Activated CD4-positive, CD25-positive, alpha-beta regulatory T cell treated with anti-CD3 and anti-CD28 coated beads, Interleukin-2, amount 50 U/mL, for 16 hours (primary cell): ENCODE results near the gene COMMD10.
"Not testable (repeated sequence)": the region's sequence is repeated elsewhere in the genome, so short reads cannot be mapped to it uniquely, and the experiment has no call there.

ENCODE experiments used
- DNase-seq: peaks from one replicate; pipeline ENCODE4 v3.0.0-alpha.2; 2020; ENCODE audit warnings: low read depth, low spot score

The COMMD10 gene

DNA sequence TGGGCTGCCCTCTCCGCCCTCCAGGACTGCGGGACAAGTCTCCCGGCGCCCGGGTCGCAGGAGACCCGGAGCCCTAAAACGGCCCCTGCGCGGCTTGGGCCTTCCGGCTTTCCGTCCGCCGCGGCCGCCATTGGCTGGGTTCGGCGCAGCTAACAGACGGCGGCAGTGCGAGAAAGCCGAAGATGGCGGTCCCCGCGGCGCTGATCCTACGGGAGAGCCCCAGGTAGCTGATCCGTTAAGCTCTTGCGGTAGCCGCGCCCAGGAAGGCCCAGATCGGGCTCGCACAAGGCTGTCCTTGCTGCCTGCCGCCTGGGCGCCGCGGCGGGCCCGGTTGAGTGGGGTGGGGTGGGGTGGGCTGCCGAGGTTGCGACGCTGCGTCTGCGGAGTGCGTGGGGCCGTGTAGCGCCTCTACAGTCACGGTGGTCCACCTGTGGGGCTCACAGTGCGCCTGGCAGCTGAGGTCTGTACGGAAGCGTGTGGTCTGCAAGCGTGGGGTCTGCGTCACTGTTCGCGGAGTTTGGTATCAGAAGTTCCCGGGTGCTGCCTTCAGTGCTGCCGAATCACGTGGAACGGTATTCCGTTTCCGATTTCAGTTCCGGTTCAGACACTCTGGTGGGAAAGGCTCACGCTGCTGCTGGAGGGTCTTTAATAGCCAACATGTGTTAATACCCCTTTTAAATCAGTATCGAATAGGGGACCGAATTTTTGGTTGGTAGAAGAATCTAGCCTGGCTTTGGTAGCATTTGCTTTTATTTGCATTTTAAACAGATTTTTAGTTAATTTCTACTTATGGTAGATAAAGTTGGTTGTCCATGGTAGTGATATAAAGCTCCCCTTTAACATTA lies at the start of gene COMMD10:
COMMD10 (plus strand) TSS at position 155 of the 845 bp plus-strand sequence.
- DNase-seq = peak; percentile 51

- DNase-seq = no peak
Measured at GRCh38 chr5:116035123-116035522, 49.7 kb upstream of the COMMD10 start.

DNA sequence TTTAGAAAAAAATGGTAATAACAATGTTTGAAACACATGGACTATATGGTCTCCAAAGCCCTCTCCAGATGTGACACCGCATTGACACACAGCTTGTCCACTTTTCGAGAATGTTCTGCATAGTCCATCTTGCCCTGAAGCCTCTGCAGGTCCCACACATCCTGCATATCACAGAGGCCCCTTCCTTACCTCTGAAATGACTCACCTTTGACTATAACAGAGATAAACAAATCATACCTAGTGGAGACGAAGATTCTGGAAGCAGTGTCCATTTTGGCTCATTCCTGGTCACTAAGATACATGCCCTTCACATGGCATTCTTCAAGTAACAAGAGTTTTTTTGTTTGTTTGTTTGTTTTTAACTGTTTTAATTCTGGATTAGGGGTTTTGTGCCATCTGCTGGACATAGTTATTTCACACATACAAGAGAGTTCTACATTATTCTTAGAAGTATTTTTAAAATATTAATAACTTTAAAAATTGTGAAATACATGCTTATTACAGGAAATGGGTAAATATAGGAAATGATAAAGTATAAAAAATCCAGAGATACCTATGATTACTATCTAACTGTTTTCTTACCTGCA lies 47.5 kb upstream of the COMMD10 start:
- no peak for DNase-seq

DNA sequence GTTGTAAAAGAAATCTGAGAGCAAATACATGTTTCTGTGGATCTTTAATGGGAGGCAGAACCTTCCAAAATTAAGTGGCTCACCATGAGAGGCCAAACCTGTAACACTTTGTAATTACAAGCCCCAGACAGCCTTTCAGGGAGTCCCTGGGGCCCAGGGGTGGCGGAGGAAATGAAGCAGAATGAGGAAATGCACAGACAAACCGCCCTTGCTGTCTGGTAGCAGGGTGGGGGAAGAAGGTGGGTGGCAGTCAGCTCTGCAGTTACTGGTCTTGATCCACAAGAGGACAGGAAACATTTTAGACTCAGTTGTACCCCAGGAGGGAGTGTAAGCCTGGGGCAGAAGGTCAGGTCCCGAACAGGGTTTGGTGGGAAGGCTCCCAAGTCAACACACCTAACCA lies 46.0 kb upstream of the COMMD10 start:
- no peak for DNase-seq

DNA sequence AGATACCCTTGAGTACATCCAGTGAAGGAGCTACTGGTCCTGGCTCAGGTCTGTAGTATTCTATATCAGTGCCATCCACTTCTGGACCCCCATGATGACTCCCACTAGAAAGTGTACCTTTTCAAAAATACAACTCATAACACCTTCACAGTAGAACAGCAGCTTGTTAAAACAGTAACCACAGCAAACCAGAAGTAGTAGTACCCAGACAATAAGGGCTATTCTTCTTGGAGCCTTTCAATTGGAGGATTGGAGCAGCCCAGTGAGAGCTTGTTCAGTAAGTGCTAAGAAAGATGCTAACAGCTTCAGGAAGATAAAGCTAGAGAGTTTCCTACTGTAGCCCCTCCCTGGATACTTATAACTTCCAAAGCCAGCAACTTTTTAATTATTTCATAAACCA lies 42.5 kb upstream of the COMMD10 start:
- no peak for DNase-seq

- no peak for DNase-seq
Measured at GRCh38 chr5:116044073-116044472, 40.8 kb upstream of the COMMD10 start.

- DNase-seq = no peak
Measured at GRCh38 chr5:116045821-116046220, 39.0 kb upstream of the COMMD10 start.

GRCh38 chr5:116046261-116046660 lies 38.6 kb upstream of the COMMD10 start:
- no peak for DNase-seq

DNA sequence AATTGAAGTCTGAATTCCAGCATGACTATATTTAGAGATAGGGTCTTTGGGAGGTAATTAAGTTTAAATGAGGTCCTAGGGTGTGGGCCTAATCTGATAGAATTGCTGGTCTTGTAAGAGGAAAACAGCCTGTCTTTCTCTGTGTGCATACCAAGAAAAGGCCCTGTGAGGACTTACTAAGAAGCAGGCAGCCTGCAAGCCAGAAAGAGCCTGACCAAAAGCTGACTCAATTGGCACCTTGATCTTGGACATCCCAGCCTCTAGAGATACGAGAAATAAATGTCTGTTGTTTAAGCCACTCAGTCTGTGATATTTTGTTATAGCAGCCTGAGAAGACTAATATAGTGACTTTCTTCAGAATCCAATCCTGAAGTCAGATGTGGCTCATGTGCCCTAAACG lies 38.0 kb upstream of the COMMD10 start:
- DNase-seq = no peak

DNA sequence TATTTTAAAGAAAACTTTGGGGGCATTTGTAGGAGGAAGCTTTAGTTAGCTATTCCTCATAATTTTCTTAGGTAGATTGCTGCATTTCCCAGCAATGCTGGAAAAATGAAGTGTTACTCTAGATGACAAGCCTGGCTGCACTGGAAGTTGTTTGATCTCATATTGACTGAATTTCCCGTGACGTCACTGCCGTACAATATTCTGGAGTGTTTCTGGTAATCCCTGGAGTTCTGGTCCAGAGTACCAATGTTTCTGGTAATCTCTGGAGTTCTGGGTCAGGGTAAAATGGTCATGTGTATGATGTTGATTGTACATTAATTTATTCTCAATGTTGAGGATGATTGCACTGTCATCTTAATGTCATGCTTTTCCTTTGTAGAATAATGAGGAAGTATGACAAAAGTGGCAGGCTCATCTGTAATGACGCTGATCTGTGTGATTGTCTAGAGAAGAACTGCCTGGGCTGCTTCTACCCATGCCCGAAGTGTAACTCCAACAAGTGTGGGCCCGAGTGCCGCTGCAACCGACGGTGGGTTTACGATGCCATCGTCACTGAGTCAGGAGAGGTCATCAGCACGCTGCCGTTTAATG lies 26.4 kb upstream of the COMMD10 start:
- no peak for DNase-seq

DNA sequence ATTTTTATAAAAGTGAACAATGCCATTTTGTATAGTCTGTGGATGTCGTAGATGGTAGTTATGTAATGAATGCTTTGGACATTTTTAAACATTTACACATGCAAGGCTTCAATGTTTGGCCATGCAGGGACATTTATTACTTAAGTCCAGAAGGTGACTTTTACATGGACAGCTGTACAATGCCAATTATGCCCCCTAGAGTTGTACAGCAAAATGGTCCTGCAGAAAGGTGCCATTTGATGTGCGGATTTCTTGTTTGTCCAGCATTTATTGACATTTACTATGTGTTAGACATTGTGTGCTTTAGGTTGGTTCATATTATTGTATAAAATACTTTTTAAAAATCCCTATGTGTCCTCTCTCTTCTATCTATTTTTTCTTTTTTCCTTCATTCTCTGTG lies 22.5 kb upstream of the COMMD10 start:
- DNase-seq = no peak

- no peak for DNase-seq
Measured at GRCh38 chr5:116063950-116064349, 20.9 kb upstream of the COMMD10 start.

- DNase-seq = peak; percentile 15
Measured at GRCh38 chr5:116068028-116068632, 16.7 kb upstream of the COMMD10 start.

DNA sequence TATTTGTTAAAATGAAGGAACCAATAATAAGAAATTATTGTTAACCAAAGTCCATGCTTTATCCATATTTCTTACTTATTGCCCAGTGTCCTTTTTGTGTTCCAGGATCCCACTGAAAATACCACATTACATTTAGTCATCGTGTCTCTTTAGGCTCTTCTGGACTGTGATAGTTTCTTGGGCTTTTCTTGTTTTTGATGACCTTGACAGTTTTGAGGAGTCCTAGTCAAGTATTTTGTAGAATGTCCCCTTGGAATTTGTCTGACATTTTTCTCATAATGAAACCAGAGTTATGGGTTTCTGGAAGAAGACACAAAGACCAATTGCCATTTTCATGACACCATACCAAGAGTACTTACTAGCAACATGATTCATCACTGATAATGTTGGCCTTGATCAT lies 13.6 kb upstream of the COMMD10 start:
- DNase-seq = no peak

DNA sequence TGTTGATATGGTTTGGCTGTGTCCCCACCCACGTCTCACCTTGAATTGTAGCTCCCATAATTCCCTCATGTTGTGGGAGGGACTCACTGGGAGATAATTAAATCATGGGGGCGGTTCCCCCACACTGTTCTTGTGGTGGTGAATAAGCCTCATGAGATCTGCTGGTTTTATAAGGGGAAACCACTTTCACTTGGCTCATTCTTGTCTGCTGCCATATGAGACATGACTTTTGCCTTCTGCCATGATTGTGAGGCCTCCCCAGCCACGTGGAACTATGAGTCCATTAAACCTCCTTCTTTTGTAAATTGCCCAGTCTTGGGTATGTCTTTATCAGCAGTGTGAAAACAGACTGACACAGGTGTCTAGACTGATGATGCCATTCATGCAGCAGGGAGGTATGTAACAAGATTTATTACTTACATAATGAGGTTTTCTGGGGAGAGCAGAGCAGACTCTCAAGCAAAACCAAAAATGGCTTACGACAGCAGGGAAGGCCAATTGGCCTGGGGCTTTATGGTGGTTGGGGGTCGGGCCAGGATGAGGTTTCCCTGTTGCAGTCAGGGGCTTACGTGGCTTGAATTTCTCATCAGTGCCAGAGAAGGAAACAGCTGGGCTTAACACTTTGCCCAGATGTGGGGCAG lies 9.5 kb upstream of the COMMD10 start:
- no peak for DNase-seq

DNA sequence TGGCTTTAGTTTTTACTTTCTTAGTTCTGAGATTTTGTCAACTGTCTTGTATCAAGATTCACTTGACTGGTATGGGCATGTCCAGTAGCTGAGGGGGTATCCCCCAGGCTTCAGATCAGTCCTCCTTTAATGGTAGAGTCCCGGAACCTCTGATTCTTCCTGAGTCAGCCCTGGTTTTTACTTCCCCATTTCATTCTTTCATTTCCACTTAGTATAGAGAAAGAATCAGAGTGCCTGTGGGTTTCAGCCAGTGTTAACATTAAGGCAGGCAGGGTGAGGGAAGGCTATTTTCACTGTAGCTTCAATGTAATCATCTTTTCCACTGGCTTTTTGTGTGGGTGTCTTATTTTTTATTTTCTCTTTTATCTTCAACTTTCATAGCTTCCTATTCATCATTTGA lies 8.3 kb upstream of the COMMD10 start:
- no peak for DNase-seq

GRCh38 chr5:116078199-116078598 lies 6.6 kb upstream of the COMMD10 start:
- DNase-seq = no peak

- DNase-seq = no peak
Measured at GRCh38 chr5:116084287-116084691, 536 bp upstream of the COMMD10 start.

GRCh38 chr5:116086309-116086708 lies 1.5 kb downstream of the COMMD10 start:
- not testable (repeated sequence) for DNase-seq

- DNase-seq = no peak
Measured at GRCh38 chr5:116088062-116088461, 3.2 kb downstream of the COMMD10 start.

DNA sequence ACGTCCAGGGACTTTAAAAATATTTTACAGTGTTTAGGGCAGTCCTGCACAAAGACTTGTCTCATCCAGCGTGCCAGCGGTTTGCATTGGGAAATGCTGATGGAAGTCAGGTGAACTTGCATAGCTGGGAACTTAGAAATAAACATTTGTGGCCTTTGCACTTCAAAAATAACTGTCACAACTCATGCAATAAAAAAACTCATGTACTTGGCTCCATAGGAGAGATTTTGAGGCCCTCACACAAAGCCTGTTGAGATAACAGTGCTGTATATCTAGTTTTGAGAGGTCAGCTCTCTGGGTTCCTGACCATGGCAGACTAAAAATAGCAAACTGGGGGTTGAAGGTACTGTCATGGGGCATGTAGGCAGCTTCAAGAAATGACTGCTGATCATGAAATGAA lies 5.5 kb downstream of the COMMD10 start:
- DNase-seq = no peak

GRCh38 chr5:116091416-116091815 lies 6.6 kb downstream of the COMMD10 start:
- no peak for DNase-seq
